K562 (cell line): Measurements from ENCODE around the gene UCP3. TPM values are rescaled to one million over a fixed set of nuclear protein-coding genes. Genes with fewer than 3 reads are reported as not detected.

Source experiments
- ATF6 ChIP-seq: sonication (generic); formaldehyde crosslinking; IDR thresholded peaks from 2 replicates; pipeline ENCODE4 v1.4.0; 2020; ENCODE audit warnings: mild to moderate bottlenecking, missing genetic modification reagents
- FOXO4 ChIP-seq: fragments of 450-650 bp; formaldehyde crosslinking; IDR thresholded peaks from 2 replicates; pipeline ENCODE4 v1.4.0; 2020; ENCODE audit warnings: mild to moderate bottlenecking, moderate library complexity
- JUN ChIP-seq, 2 experiments: sonication (generic) in 1 of 2; formaldehyde crosslinking in 1 of 2; IDR thresholded peaks; 2 replicates each; pipeline versions ENCODE4 v1.6.1 to v1.8.0; 2012 to 2022; ENCODE audit warnings: borderline replicate concordance in 2 of 2, mild to moderate bottlenecking in 2 of 2, improper control_type of control experiment in 1 of 2, low read depth in 1 of 2, low read length in 1 of 2, missing genetic modification reagents in 1 of 2
- MYC ChIP-seq, 2 experiments: fragments of 250-450 bp in 1 of 2; sonication (Bioruptor Pico) in 1 of 2; IDR thresholded peaks; 2 replicates each; pipeline versions ENCODE4 v1.5.1 to v1.6.1; 2012 to 2021; ENCODE audit warnings: low read depth in 2 of 2, borderline replicate concordance in 1 of 2, improper control_type of control experiment in 1 of 2, low read length in 1 of 2, mild to moderate bottlenecking in 1 of 2, moderate library complexity in 1 of 2
- NFE2 ChIP-seq: IDR thresholded peaks from 2 replicates; pipeline ENCODE4 v1.6.1; 2014; ENCODE audit warnings: antibody characterized with exemption, low read depth
- OTX1 ChIP-seq: fragments of 450-650 bp; formaldehyde crosslinking; IDR thresholded peaks from 2 replicates; pipeline ENCODE4 v1.4.0; 2022; ENCODE audit warnings: mild to moderate bottlenecking
- PHB2 ChIP-seq: fragments of 450-650 bp; IDR thresholded peaks from 2 replicates; pipeline ENCODE4 v1.6.1; 2017; ENCODE audit warnings: low read depth
- PHF21A ChIP-seq: fragments of 450-650 bp; IDR thresholded peaks from 2 replicates; pipeline ENCODE4 v1.6.1; 2017; ENCODE audit warnings: low read depth, borderline replicate concordance
- RCOR1 ChIP-seq, 2 experiments: IDR thresholded peaks; 2 replicates each; pipeline ENCODE4 v1.6.1; 2012; ENCODE audit warnings: low read depth in 2 of 2, low read length in 2 of 2, borderline replicate concordance in 1 of 2, improper control_type of control experiment in 1 of 2
- RFX5 ChIP-seq: IDR thresholded peaks from 2 replicates; pipeline ENCODE4 v1.6.1; 2011; ENCODE audit warnings: low read depth, mild to moderate bottlenecking, improper control_type of control experiment, low read length
- SFPQ ChIP-seq: fragments of 200-400 bp; formaldehyde crosslinking; IDR thresholded peaks from 2 replicates; pipeline ENCODE4 v1.6.1; 2017; ENCODE audit warnings: mild to moderate bottlenecking, low read depth, low read length, moderate library complexity
- SMAD4 ChIP-seq: fragments of 250-450 bp; sonication (Bioruptor Pico); conservative IDR thresholded peaks from 2 replicates; pipeline ENCODE4 v1.8.0; 2021; ENCODE audit warnings: inconsistent platforms, mild to moderate bottlenecking, moderate library complexity
- STAT5A ChIP-seq: IDR thresholded peaks from 2 replicates; pipeline ENCODE4 v1.6.1; 2012; ENCODE audit warnings: low read length, inconsistent platforms, borderline replicate concordance
- TRIM25 ChIP-seq: fragments of 450-650 bp; IDR thresholded peaks from 2 replicates; pipeline ENCODE4 v1.7.0; 2016; ENCODE audit warnings: borderline replicate concordance
- XRCC3 ChIP-seq: fragments of 450-650 bp; IDR thresholded peaks from 2 replicates; pipeline ENCODE4 v1.6.1; 2017; ENCODE audit warnings: mild to moderate bottlenecking, moderate library complexity
- ZBTB43 ChIP-seq: sonication (generic); formaldehyde crosslinking; IDR thresholded peaks from 2 replicates; pipeline ENCODE4 v1.8.0; 2023; ENCODE audit warnings: mild to moderate bottlenecking, missing genetic modification reagents
- ZNF586 ChIP-seq: fragments of 450-650 bp; formaldehyde crosslinking; conservative IDR thresholded peaks from 2 replicates; pipeline ENCODE4 v1.4.0; 2020; ENCODE audit warnings: mild to moderate bottlenecking, moderate library complexity
- polyA plus RNA-seq, 8 experiments: library from polyadenylated mRNA; depleted of rRNA in 4 of 8; stranded (reverse) in 5 of 8; unstranded in 3 of 8; fragments of >200 nt; fragmentation: Nextera tagmentation in 2 of 8; fragmentation: Illumina TruSeq in 1 of 8; extraction: Ambion mirVana in 2 of 8; extraction: Trizol in 1 of 8; gene quantifications; 2 replicates each; pipeline versions ENCODE4 v1.2.1 to v1.2.3, GENCODE V29; 2011 to 2014; ENCODE audit warnings: inconsistent platforms in 1 of 8, missing spikeins in 1 of 8
- total RNA-seq, 7 experiments: library from RNA; depleted of rRNA in 6 of 7; stranded (reverse); fragments of >200 nt in 6 of 7; fragmentation: Illumina TruSeq in 2 of 7; extraction: Trizol in 2 of 7; gene quantifications; 2 replicates each; pipeline versions ENCODE4 v1.2.1 to v1.2.3, GENCODE V29; 2011 to 2021; ENCODE audit warnings: low replicate concordance in 1 of 7

The UCP3 gene
- total and polyA plus RNA-seq, 9 of the 15 experiments (the other 6 are each of a cell fraction or from before 2014, with no cell fraction given): 0.05 to 0.65 (median 0.25) TPM; not detected in 2

GRCh38 chr11:74011360-74012073 is 2.6 kb upstream of the UCP3 start (continued):
- TF ChIP-seq TRIM25 (no peak), STAT5A (peak; percentile 96), OTX1 (CRISPR knock-in tag) (no peak), PHB2 (peak; percentile 93), FOXO4 (CRISPR knock-in tag) (no peak), RCOR1 (IDR thresholded peaks at IDR 0.05; ENCODE audit: borderline replicate concordance in 1 of 2, low read depth in 2 of 2, low read length in 2 of 2) (peak; percentile 96 to 97), ZBTB43 (CRISPR knock-in tag) (no peak), SFPQ (no peak), ATF6 (CRISPR knock-in tag) (peak; percentile 97), ZNF586 (CRISPR knock-in tag) (no peak), XRCC3 (no peak), SMAD4 (CRISPR knock-in tag) (peak; percentile 98), NFE2 (peak; percentile 62), JUN (IDR thresholded peaks at IDR 0.05; ENCODE audit: borderline replicate concordance, low read depth, low read length) (peak; percentile 83), JUN (CRISPR knock-in tag; IDR thresholded peaks at IDR 0.05; ENCODE audit: borderline replicate concordance) (no peak), PHF21A (0 out of 2 replicates have a peak, but pooled peaks have one; percentile 66), MYC (IDR thresholded peaks at IDR 0.05; ENCODE audit: low read depth, low read length) (peak; percentile 46; the same call in 1 of the 2 replicates), MYC (CRISPR knock-in tag; IDR thresholded peaks at IDR 0.05; ENCODE audit: borderline replicate concordance, low read depth) (no peak), RFX5 (no peak)
